Fibroblast of peridontal ligament (primary cell): ENCODE data around the gene ERI2.

Experiments
- DNase-seq: peaks from one replicate; pipeline ENCODE4 v3.0.0-alpha.2; 2010; ENCODE audit errors: extremely low read depth

Gene ERI2, protein sequence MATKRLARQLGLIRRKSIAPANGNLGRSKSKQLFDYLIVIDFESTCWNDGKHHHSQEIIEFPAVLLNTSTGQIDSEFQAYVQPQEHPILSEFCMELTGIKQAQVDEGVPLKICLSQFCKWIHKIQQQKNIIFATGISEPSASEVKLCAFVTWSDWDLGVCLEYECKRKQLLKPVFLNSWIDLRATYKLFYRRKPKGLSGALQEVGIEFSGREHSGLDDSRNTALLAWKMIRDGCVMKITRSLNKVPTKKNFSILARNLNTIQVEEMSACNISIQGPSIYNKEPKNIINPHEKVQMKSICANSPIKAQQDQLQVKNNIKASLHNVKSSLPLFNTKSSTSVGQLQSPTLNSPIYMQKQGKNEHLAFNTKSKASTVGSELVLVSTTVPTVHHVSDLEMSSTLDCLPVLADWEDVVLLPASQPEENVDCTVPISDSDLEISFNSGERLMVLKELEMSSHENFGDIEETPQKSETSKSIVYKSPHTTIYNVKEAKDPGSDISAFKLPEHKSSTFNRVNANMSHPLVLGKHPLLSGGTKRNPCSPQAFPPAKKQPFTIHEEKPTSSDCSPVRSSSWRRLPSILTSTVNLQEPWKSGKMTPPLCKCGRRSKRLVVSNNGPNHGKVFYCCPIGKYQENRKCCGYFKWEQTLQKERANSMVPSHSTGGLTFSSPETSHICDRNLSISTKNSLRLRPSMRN

GRCh38 chr16:20806168-20807050, at the start of gene ERI2, which contains the start of gene REXO5:
Gene ERI2 (minus strand): TSS chr16:20806472. CDS start chr16:20806430, 42 bp downstream.
Gene REXO5 (plus strand): TSS chr16:20806527. CDS start chr16:20806954, 427 bp downstream.
- peak; percentile 93 for DNase-seq

GRCh38 chr16:20854963-20855362, 48.7 kb upstream of the ERI2 start:
- DNase-seq = no peak

DNA sequence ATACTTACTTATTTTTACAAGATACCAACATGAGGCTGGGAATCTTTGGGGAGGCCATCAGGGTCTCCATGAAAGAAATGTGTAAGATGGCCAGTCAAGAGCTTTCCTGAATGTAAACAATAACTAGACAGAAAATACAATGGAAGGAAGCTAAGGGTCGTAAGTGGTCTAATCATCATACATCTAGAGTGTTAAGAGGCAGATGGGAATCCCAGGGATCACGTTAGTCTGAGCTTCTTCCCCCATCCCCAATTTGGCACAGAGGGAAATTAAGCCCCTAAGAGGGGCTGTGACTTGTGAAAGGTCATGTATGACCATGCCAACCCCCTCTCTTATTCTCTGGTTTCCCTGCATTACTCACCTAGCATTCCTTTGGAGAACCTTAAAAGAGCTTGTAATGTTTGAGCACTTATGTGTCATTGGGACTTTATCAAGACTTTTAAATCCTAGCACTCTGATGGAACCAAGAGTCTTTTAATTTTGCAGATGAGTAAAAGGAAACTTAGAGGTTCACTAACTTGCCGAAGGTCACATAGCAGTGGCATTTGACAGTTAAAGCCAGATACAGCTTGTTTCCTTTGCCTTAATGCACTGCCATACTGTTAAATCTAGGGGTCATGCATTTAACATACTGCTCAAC, 47.8 kb upstream of the ERI2 start:
- DNase-seq = no peak

DNA sequence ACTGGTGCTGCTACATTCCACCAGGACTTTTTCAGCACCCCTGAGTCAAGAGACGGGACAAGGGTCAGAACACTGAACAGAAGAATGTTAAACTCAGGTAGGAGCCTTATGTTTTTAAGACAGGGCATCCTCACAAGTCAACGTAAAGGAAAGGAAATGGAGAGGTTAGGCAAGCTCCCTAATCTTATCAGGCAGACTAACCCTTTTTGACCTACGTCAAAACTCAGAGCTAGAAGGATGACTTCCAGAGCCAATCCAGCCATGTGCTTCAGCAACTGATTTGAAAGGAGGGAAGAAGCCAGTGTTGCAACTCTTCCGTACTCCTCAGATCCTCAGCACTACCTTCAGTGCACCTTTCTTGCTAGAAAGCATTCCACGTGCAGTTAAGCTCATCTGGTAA, 46.9 kb upstream of the ERI2 start:
- DNase-seq = no peak

DNA sequence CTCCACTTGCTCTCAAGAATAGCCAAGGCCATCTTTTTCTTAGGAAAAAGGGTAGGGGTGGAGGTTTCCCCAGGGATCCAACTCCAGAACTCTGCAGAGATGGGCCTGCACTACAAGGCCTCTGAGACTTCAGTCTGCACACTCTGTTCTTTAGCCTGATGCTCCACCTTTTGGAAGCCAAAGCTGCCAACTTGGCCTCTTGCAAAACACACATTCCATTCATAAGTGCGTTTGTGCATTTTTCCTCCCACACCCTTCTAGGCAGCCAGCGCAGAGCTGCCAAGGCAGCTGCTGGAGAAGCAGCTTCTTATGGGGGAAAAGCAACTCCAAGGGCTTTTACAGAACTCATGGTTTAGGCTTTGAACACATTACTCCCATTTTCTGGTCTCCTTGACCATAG, 45.3 kb upstream of the ERI2 start:
- DNase-seq = peak; percentile 97

GRCh38 chr16:20850981-20851380, 44.7 kb upstream of the ERI2 start:
- no peak for DNase-seq

DNA sequence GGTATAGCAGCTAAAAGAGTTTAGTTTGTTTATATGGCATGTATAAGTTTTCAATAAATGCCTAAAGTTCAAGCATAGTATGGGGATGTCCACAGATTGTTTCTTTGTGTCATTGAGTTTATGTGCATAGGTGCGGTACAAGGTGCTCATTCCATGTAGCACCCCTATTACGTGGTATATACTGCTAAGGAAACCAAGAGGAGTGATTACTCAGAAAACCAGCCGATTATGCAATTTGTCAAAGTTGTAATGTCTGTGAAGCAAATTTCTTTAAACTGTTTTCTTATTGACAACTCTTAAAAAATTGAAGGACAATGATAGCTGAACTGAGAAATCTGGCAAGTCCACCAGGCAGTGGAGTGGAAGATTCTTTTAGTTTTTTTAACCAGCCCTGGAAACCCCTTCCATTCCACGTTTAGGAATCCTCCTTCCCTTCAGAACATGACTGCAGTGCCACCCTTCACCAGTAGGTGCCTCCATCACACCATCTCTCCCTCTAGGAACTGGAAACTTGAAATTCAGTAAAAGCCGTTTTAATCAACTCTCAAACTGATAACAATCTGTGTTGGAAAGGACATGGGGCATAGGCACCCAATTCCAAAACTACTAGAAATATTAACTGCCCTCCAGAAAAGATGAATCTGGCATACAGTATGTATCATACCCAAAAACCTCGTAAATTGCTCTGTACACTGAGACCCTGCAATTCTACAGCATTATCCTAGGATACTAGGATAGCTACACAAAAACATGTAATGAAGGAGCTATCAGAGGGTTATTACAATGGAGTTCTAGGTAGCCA, 43.5 kb upstream of the ERI2 start:
- peak; percentile 87 for DNase-seq

GRCh38 chr16:20847550-20847949, 41.3 kb upstream of the ERI2 start:
- no peak for DNase-seq

GRCh38 chr16:20846551-20846950, 40.3 kb upstream of the ERI2 start:
- DNase-seq = no peak

GRCh38 chr16:20846030-20846429, 39.8 kb upstream of the ERI2 start:
- no peak for DNase-seq

DNA sequence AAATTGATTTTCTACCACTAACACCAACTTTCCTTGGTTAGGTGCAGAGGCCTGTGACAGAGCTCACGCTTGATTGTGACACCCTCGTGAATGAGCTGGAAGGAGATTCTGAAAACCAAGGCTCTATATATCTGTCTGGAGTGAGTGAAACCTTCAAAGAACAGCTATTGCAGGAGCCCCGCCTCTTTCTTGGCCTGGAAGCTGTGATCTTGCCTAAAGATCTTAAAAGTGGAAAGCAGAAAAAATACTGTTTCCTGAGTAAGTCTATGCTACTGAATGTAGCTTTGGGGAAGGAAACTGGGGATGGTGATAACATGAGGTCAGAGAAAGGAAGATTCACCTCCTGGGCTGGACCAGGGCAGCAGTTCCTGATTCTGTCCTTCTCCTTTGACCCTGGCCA, 38.3 kb upstream of the ERI2 start:
- no peak for DNase-seq

GRCh38 chr16:20844054-20844453, 37.8 kb upstream of the ERI2 start:
- DNase-seq = no peak

- no peak for DNase-seq
These were observed 33.2 kb upstream of the ERI2 start for GRCh38 chr16:20839504-20839903.

DNA sequence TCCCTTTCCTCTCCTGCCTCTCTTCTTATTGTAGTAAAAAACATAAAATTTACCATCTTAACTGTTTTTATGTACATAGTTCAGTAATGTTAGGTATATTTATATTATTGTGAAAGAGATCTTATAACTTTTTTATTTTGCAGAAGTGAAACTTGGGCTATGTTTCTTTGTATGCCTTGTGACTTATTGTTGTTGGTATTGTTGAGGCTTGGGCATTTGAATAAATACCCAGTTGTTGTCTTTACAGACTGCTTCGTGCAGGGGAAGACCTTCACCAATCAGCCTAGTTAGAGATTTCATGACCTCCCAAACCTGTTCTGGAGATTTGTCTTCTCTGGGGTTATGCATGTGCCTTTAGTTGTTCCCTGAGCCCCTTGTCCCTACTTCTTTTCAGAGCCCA, 32.0 kb upstream of the ERI2 start:
- DNase-seq = no peak

DNA sequence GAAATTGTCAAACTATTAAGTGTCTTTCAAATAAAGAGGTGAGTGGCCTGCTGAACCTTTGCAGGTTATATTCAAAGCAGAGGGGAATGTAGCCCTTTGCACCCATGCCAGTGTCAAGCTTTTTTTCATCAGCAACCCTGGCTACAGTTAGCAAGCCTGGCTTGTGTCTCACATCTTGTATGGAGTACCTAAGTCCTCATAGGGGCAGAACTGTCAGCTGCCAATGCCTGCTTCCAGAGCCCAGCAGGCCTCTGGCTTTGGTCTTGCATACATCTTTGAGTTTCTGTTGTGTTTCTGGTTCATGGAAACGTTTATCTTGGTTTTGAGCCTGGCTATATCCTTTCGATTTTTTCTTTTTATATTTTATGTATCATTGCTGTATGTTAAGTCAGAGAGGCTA, 26.8 kb upstream of the ERI2 start:
- DNase-seq = no peak

- no peak for DNase-seq
These were observed 24.1 kb upstream of the ERI2 start for GRCh38 chr16:20830372-20830771.

DNA sequence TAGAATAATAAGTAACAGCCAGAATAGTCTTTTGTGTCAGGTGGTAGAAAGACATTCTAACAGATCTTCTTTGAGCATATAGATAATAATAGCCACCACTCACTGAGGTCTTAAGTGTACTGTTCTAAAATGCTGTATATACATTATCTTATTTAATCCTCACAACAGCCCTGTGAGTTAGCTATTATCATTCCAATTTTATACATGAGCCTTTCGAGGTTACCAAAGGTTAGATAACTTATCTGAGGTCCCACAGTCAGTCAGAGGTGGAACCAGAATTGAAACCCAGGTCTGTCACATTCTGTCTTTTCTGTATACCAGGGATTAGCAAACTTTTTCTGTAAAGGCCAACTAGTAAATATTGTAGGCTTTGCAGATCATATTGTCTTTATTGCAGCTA, 23.3 kb upstream of the ERI2 start:
- no peak for DNase-seq

DNA sequence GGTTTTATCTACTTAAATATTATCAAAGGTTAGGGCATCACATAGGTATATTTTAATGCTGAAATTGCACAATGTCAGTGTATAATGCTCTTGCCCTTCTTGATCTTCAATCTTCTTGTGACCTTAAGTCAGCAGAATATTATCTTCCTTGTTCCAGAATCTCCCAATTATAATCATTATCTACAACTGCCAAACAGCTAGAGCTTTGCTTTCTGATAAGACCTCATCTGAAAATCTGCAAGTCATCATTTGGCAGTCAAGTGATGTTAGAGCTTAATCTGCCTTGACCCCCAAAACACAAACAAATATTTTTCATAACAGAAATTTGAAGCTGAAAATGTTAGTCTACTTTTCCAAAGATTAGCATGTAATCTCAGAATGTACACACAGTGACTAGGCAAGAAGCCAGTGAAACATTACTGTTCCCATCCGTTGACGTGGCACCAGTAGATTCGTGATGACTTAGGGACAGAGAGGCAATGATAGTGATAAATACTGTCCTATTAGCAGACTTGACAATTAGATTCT, 19.8 kb upstream of the ERI2 start:
- peak; percentile 40 for DNase-seq

- no peak for DNase-seq
These were observed 16.5 kb upstream of the ERI2 start for GRCh38 chr16:20822521-20823325.

DNA sequence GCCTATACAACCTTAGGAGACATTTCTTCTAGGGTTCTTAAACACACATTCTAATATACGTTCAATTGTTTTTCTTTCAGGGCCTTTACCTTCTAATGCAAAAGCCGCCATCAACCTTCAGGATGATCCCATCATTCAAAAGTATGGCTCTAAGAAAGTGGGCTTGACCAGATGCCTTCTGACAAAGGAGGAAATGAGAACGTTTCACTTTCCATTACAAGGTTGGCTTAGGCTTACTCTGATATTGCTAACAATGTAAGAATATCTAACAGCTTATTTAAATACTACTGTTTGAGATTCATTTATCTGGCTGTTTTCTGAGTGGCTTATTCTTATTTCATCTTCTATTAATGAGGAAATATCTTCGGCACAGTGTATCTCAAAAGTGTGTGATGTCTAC, 15.4 kb upstream of the ERI2 start:
- DNase-seq = no peak
